ENCODE measurements around the gene ERC2. TPM values are rescaled to one million over a fixed set of nuclear protein-coding genes. Genes with fewer than 3 reads are reported as not detected.
A peak's percentile ranks its signal among the peaks of the same experiment; 100 is the strongest.

The ERC2 gene
- total RNA-seq, 1 experiment from 2014 or later = 0.90 TPM

- ChIA-PET CTCF (no interaction called here), POLR2A (ENCODE audit: low non-redundant PET) (no interaction called here)
- no peak for DNase-seq (ENCODE audit: low spot score)
- no peaks in the 10 kb centered on the region for H3K27me3 ChIP-seq (replicated peaks; ENCODE audit: insufficient read depth, low read depth, low read length, poor library complexity)
- no TSS peak for BruUV-seq (replicated peaks)
- H3K9me3 ChIP-seq (ENCODE audit: low read depth, low read length, poor library complexity, severe bottlenecking) = no peaks in the 10 kb centered on the region
- no peak overlapping the region for H3K27ac ChIP-seq (ENCODE audit: low read depth, low read length, poor library complexity, severe bottlenecking)
- no peak overlapping the region for H3K4me3 ChIP-seq (ENCODE audit: low read depth, low read length, poor library complexity, severe bottlenecking)
- intact Hi-C loops (cut with micrococcal nuclease; ENCODE audit: unreplicated experiment) = no loop called here
- no peaks in the 10 kb centered on the region for H3K36me3 ChIP-seq (ENCODE audit: insufficient read depth, low read length, poor library complexity, severe bottlenecking)
- TF ChIP-seq CTCF (conservative IDR thresholded peaks at IDR 0.05; ENCODE audit: low read depth, low read length) = no peak
- H3K4me1 ChIP-seq (ENCODE audit: insufficient read depth, low read length, poor library complexity, severe bottlenecking) = peaks cover 6% of the 10 kb centered on the region
These were observed 341.6 kb downstream of the ERC2 start for GRCh38 chr3:56126632-56127031.

GRCh38 chr3:56125358-56126005, 342.8 kb downstream of the ERC2 start:
- peak; percentile 53 for DNase-seq (ENCODE audit: low spot score)
- H3K9me3 ChIP-seq (ENCODE audit: low read depth, low read length, poor library complexity, severe bottlenecking) = no peaks in the 10 kb centered on the region
- no peak overlapping the region for H3K27ac ChIP-seq (ENCODE audit: low read depth, low read length, poor library complexity, severe bottlenecking)
- ChIA-PET POLR2A (ENCODE audit: low non-redundant PET) (no interaction called here), CTCF (no interaction called here)
- H3K4me1 ChIP-seq (ENCODE audit: insufficient read depth, low read length, poor library complexity, severe bottlenecking) = peaks cover 6% of the 10 kb centered on the region
- intact Hi-C loops (cut with micrococcal nuclease; ENCODE audit: unreplicated experiment) = no loop called here
- no TSS peak for BruUV-seq (replicated peaks)
- TF ChIP-seq CTCF (conservative IDR thresholded peaks at IDR 0.05; ENCODE audit: low read depth, low read length) (no peak), EZH2 (IDR thresholded peaks at IDR 0.05; ENCODE audit: borderline replicate concordance, low read depth, low read length, poor library complexity, severe bottlenecking) (no peak)
- no peaks in the 10 kb centered on the region for H3K27me3 ChIP-seq (replicated peaks; ENCODE audit: insufficient read depth, low read depth, low read length, poor library complexity)
- no peak overlapping the region for H3K4me3 ChIP-seq (ENCODE audit: low read depth, low read length, poor library complexity, severe bottlenecking)
- no peaks in the 10 kb centered on the region for H3K36me3 ChIP-seq (ENCODE audit: insufficient read depth, low read length, poor library complexity, severe bottlenecking)

GRCh38 chr3:56124546-56124945, 343.7 kb downstream of the ERC2 start:
- Histone ChIP-seq H3K27ac (ENCODE audit: low read depth, low read length, poor library complexity, severe bottlenecking) (peak overlapping the region; percentile 18), H3K27me3 (replicated peaks; ENCODE audit: insufficient read depth, low read depth, low read length, poor library complexity) (no peaks in the 10 kb centered on the region), H3K9me3 (ENCODE audit: low read depth, low read length, poor library complexity, severe bottlenecking) (no peaks in the 10 kb centered on the region), H3K4me1 (ENCODE audit: insufficient read depth, low read length, poor library complexity, severe bottlenecking) (peaks cover 6% of the 10 kb centered on the region), H3K4me3 (ENCODE audit: low read depth, low read length, poor library complexity, severe bottlenecking) (no peak overlapping the region), H3K36me3 (ENCODE audit: insufficient read depth, low read length, poor library complexity, severe bottlenecking) (no peaks in the 10 kb centered on the region)
- no peak for DNase-seq (ENCODE audit: low spot score)
- POLR2A ChIA-PET (ENCODE audit: low non-redundant PET) = no interaction called here
- CTCF ChIA-PET = no interaction called here
- intact Hi-C loops (cut with micrococcal nuclease; ENCODE audit: unreplicated experiment) = no loop called here
- no peak for TF ChIP-seq CTCF (conservative IDR thresholded peaks at IDR 0.05; ENCODE audit: low read depth, low read length)
- no peak for TF ChIP-seq EZH2 (IDR thresholded peaks at IDR 0.05; ENCODE audit: borderline replicate concordance, low read depth, low read length, poor library complexity, severe bottlenecking)
- BruUV-seq (replicated peaks) = no TSS peak

Measured in A673 (cell line).